ENCODE results near the gene LRRC71.

The LRRC71 gene

GRCh38 chr1:156969496-156969895, 49.1 kb downstream of the LRRC71 start:
- no peak overlapping the region for H3K4me3 ChIP-seq (ENCODE audit: low read depth, low read length)
- DNase-seq (ENCODE audit: low read depth), result no peak
- TF ChIP-seq CTCF (IDR thresholded peaks at IDR 0.05; ENCODE audit: insufficient read depth, low read depth, low read length, missing control alignments), result no peak

GRCh38 chr1:156970017-156970416, 49.6 kb downstream of the LRRC71 start:
- peak; percentile 7 for TF ChIP-seq CTCF (IDR thresholded peaks at IDR 0.05; ENCODE audit: insufficient read depth, low read depth, low read length, missing control alignments)
- no peak for DNase-seq (ENCODE audit: low read depth)
- no peak overlapping the region for H3K4me3 ChIP-seq (ENCODE audit: low read depth, low read length)

- H3K4me3 ChIP-seq (ENCODE audit: low read depth, low read length), result no peak overlapping the region
- DNase-seq (ENCODE audit: low read depth), result no peak
- TF ChIP-seq CTCF (IDR thresholded peaks at IDR 0.05; ENCODE audit: insufficient read depth, low read depth, low read length, missing control alignments), result no peak
These were observed 53.0 kb downstream of the LRRC71 start for GRCh38 chr1:156973417-156973816.

GRCh38 chr1:156975084-156975483, 54.7 kb downstream of the LRRC71 start:
- DNase-seq (ENCODE audit: low read depth), result no peak
- TF ChIP-seq CTCF (IDR thresholded peaks at IDR 0.05; ENCODE audit: insufficient read depth, low read depth, low read length, missing control alignments), result no peak
- H3K4me3 ChIP-seq (ENCODE audit: low read depth, low read length), result no peak overlapping the region

GRCh38 chr1:156980551-156980950, 60.1 kb downstream of the LRRC71 start:
- DNase-seq (ENCODE audit: low read depth), result no peak
- TF ChIP-seq CTCF (IDR thresholded peaks at IDR 0.05; ENCODE audit: insufficient read depth, low read depth, low read length, missing control alignments), result no peak
- H3K4me3 ChIP-seq (ENCODE audit: low read depth, low read length), result no peak overlapping the region
